Activated naive CD4-positive, alpha-beta T cell treated with anti-CD3 and anti-CD28 coated beads, Interleukin-2, amount 50 U/mL, for 72 hours (primary cell): ENCODE data around the gene CHIC2. TPM values are rescaled to one million over a fixed set of nuclear protein-coding genes. Genes with fewer than 3 reads are reported as not detected.
"Not testable (repeated sequence)": the region's sequence is repeated elsewhere in the genome, so short reads cannot be mapped to it uniquely, and the experiment has no call there.

Experiments used
- ATAC-seq, 2 donors: fragments of 150-1000 bp; cut with Tn5 transposase; 2 replicates each; pipeline ENCODE4 v1.10.0; 2021; ENCODE audit warnings: mild to moderate bottlenecking in 2 of 2, moderate library complexity in 2 of 2
- DNase-seq, 2 donors: peaks; one replicate each; pipeline ENCODE4 v3.0.0; 2021 to 2022; ENCODE audit warnings: low spot score in 2 of 2
- H3K27ac Mint-ChIP-seq, 2 donors: one replicate each; pipeline ENCODE4 v1.8.0; 2022; ENCODE audit warnings: mild to moderate bottlenecking in 2 of 2, mixed read lengths in 2 of 2
- H3K36me3 Mint-ChIP-seq, 2 donors: one replicate each; pipeline ENCODE4 v1.8.0; 2022; ENCODE audit warnings: mixed read lengths in 2 of 2
- H3K9me3 Mint-ChIP-seq, 2 donors: one replicate each; pipeline ENCODE4 v1.8.0; 2022; ENCODE audit warnings: mixed read lengths in 2 of 2
- total RNA-seq, 2 donors: library from RNA; stranded (reverse); gene quantifications; one replicate each; pipeline ENCODE4 v1.2.3, GENCODE V29; 2022

CHIC2 gene
- total RNA-seq, 2 donors from 2014 or later = 13.3 to 16.3 TPM

- no peaks in the 10 kb centered on the region for H3K36me3 Mint-ChIP-seq
- no peak for ATAC-seq
Observed at GRCh38 chr4:54073271-54073880, 9.0 kb upstream of the CHIC2 start.

GRCh38 chr4:54067166-54067565, 2.8 kb upstream of the CHIC2 start:
- DNase-seq (no peak), ATAC-seq (no peak)
- Mint-ChIP-seq H3K9me3 (peaks cover 0 to 1% of the 10 kb centered on the region in 2 donors), H3K36me3 (peaks cover 0 to 9% of the 10 kb centered on the region in 2 donors), H3K27ac (no peak overlapping the region)

More at GRCh38 chr4:54073271-54073880, 9.0 kb upstream of the CHIC2 start:
- no peak for DNase-seq
- Mint-ChIP-seq H3K9me3 (peaks cover 0 to 5% of the 10 kb centered on the region in 2 donors), H3K27ac (no peak overlapping the region)

- DNase-seq (no peak), ATAC-seq (no peak)
- H3K9me3 Mint-ChIP-seq = no peaks in the 10 kb centered on the region
- H3K36me3 Mint-ChIP-seq = peaks cover 0 to 9% of the 10 kb centered on the region in 2 donors
- no peak overlapping the region for H3K27ac Mint-ChIP-seq
Observed at GRCh38 chr4:54066718-54067129, 2.3 kb upstream of the CHIC2 start.

GRCh38 chr4:54066088-54066415, 1.6 kb upstream of the CHIC2 start:
- no peak for DNase-seq
- Mint-ChIP-seq H3K27ac (no peak overlapping the region), H3K9me3 (no peaks in the 10 kb centered on the region), H3K36me3 (peaks cover 0 to 9% of the 10 kb centered on the region in 2 donors)
- no peak for ATAC-seq

GRCh38 chr4:54065282-54066087, 1.1 kb upstream of the CHIC2 start:
- H3K36me3 Mint-ChIP-seq = peaks cover 0 to 9% of the 10 kb centered on the region in 2 donors
- ATAC-seq (no peak), DNase-seq (no peak)
- peak overlapping the region; percentile 93 to 97 for H3K27ac Mint-ChIP-seq
- no peaks in the 10 kb centered on the region for H3K9me3 Mint-ChIP-seq

- ATAC-seq (peak; percentile 28 to 40), DNase-seq (peak in 1 of 2 donors; percentile 33)
- Mint-ChIP-seq H3K9me3 (no peaks in the 10 kb centered on the region), H3K36me3 (peaks cover 0 to 9% of the 10 kb centered on the region in 2 donors), H3K27ac (peak overlapping the region; percentile 96 to 97)
Observed at GRCh38 chr4:54063737-54064316, 578 bp downstream of the CHIC2 start.

- ATAC-seq (peak; percentile 50 to 52), DNase-seq (peak in 1 of 2 donors; percentile 7)
- Mint-ChIP-seq H3K9me3 (no peaks in the 10 kb centered on the region), H3K36me3 (peaks cover 0 to 9% of the 10 kb centered on the region in 2 donors), H3K27ac (peak overlapping the region; percentile 96 to 97)
Observed at GRCh38 chr4:54063229-54063628, 1.2 kb downstream of the CHIC2 start.

GRCh38 chr4:54062392-54062791, 2.0 kb downstream of the CHIC2 start:
- no peaks in the 10 kb centered on the region for H3K9me3 Mint-ChIP-seq
- H3K36me3 Mint-ChIP-seq = peaks cover 0 to 9% of the 10 kb centered on the region in 2 donors
- ATAC-seq = no peak

GRCh38 chr4:54061873-54062272, 2.5 kb downstream of the CHIC2 start:
- no peaks in the 10 kb centered on the region for H3K9me3 Mint-ChIP-seq
- ATAC-seq = no peak
- no peak for DNase-seq
- no peak overlapping the region for H3K27ac Mint-ChIP-seq
- peaks cover 0 to 9% of the 10 kb centered on the region in 2 donors for H3K36me3 Mint-ChIP-seq

More at GRCh38 chr4:54062392-54062791, 2.0 kb downstream of the CHIC2 start:
- DNase-seq = no peak
- peak overlapping the region in 1 of 2 donors; percentile 97 for H3K27ac Mint-ChIP-seq

- DNase-seq = no peak
- Mint-ChIP-seq H3K27ac (no peak overlapping the region), H3K9me3 (no peaks in the 10 kb centered on the region), H3K36me3 (peaks cover 0 to 9% of the 10 kb centered on the region in 2 donors)
- ATAC-seq = no peak
Observed at GRCh38 chr4:54061067-54061466, 3.3 kb downstream of the CHIC2 start.

GRCh38 chr4:54060116-54060515, 4.3 kb downstream of the CHIC2 start:
- Mint-ChIP-seq H3K27ac (no peak overlapping the region), H3K9me3 (no peaks in the 10 kb centered on the region), H3K36me3 (peaks cover 6 to 9% of the 10 kb centered on the region in 2 donors)
- no peak for ATAC-seq
- DNase-seq = no peak

GRCh38 chr4:54058171-54058570, 6.2 kb downstream of the CHIC2 start:
- Mint-ChIP-seq H3K27ac (peak overlapping the region in 1 of 2 donors; percentile 66), H3K36me3 (peaks cover 2 to 14% of the 10 kb centered on the region in 2 donors), H3K9me3 (no peaks in the 10 kb centered on the region)
- ATAC-seq (peak; percentile 54 to 68), DNase-seq (no peak)

GRCh38 chr4:54056360-54056759, 8.0 kb downstream of the CHIC2 start:
- DNase-seq (no peak), ATAC-seq (peak; percentile 68 to 83)
- Mint-ChIP-seq H3K27ac (peak overlapping the region in 1 of 2 donors; percentile 66), H3K9me3 (no peaks in the 10 kb centered on the region), H3K36me3 (peaks cover 0 to 14% of the 10 kb centered on the region in 2 donors)

GRCh38 chr4:54055494-54055893, 8.9 kb downstream of the CHIC2 start:
- ATAC-seq (no peak), DNase-seq (no peak)
- Mint-ChIP-seq H3K27ac (no peak overlapping the region), H3K36me3 (peaks cover 0 to 14% of the 10 kb centered on the region in 2 donors), H3K9me3 (no peaks in the 10 kb centered on the region)

- peaks cover 0 to 14% of the 10 kb centered on the region in 2 donors for H3K36me3 Mint-ChIP-seq
- peak overlapping the region in 1 of 2 donors; percentile 66 for H3K27ac Mint-ChIP-seq
- no peak for DNase-seq
- H3K9me3 Mint-ChIP-seq = no peaks in the 10 kb centered on the region
- ATAC-seq = no peak
Observed at GRCh38 chr4:54054501-54054900, 9.9 kb downstream of the CHIC2 start.

- H3K9me3 Mint-ChIP-seq, ATAC-seq, DNase-seq, H3K27ac Mint-ChIP-seq: not testable (repeated sequence)
- peaks cover 0 to 14% of the 10 kb centered on the region in 2 donors for H3K36me3 Mint-ChIP-seq
Observed at GRCh38 chr4:54053322-54053721, 11.1 kb downstream of the CHIC2 start.

- H3K9me3 Mint-ChIP-seq = no peaks in the 10 kb centered on the region
- DNase-seq = no peak
- no peak overlapping the region for H3K27ac Mint-ChIP-seq
- no peak for ATAC-seq
- peaks cover 0 to 16% of the 10 kb centered on the region in 2 donors for H3K36me3 Mint-ChIP-seq
Observed at GRCh38 chr4:54050214-54050904, 14.0 kb downstream of the CHIC2 start.
